H1 (cell line): ENCODE results near the gene FAM90A1. TPM values are rescaled to one million over a fixed set of nuclear protein-coding genes. Genes with fewer than 3 reads are reported as not detected.
"Not testable (repeated sequence)": the region's sequence is repeated elsewhere in the genome, so short reads cannot be mapped to it uniquely, and the experiment has no call there.

Experiments used
- CTCF ChIA-PET: fragments of 300-600 bp; sonication (Branson Sonifier 250); formaldehyde crosslinking; loops from one replicate; lab custom pipeline; 2021; ENCODE audit not compliant: partially characterized antibody; lab: Charles Lee
- POLR2A ChIA-PET: fragments of 300-600 bp; sonication (Branson Sonifier 250); formaldehyde crosslinking; loops from one replicate; lab custom pipeline; 2021; ENCODE audit warnings: inconsistent platforms; ENCODE audit not compliant: partially characterized antibody; lab: Charles Lee
- DNase-seq, 2 experiments: peaks; one replicate each; pipeline versions ENCODE4 v3.0.0 to v3.0.0-alpha.2; 2010 to 2022; ENCODE audit warnings: low spot score in 2 of 2, low read depth in 1 of 2, mixed read lengths in 1 of 2
- FAIRE-seq: peaks from 2 replicates; lab custom pipeline; 2011; peaks lifted over from hg19 to GRCh38; lab: Jason Lieb, UNC
- H2AFZ ChIP-seq: 2 replicates; pipeline ENCODE4 v1.8.1; 2012; ENCODE audit warnings: low read length, inconsistent platforms
- H2AK5ac ChIP-seq: 2 replicates; pipeline ENCODE4 v1.6.1; 2013; ENCODE audit warnings: low read depth, low read length
- H2BK120ac ChIP-seq: replicated peaks from 2 replicates; pipeline ENCODE3; 2013; ENCODE audit warnings: low read depth, low read length, inconsistent platforms
- H2BK12ac ChIP-seq: 2 replicates; pipeline ENCODE4 v1.6.1; 2013; ENCODE audit warnings: low read depth, low read length
- H2BK15ac ChIP-seq: 2 replicates; pipeline ENCODE4 v1.6.1; 2013; ENCODE audit warnings: low read length
- H2BK20ac ChIP-seq: 2 replicates; pipeline ENCODE4 v1.6.1; 2013; ENCODE audit warnings: low read length
- H2BK5ac ChIP-seq: 2 replicates; pipeline ENCODE4 v1.6.1; 2013; ENCODE audit warnings: low read depth, low read length
- H3K14ac ChIP-seq: 2 replicates; pipeline ENCODE4 v1.6.1; 2013; ENCODE audit warnings: inconsistent platforms; ENCODE audit not compliant: insufficient read length
- H3K18ac ChIP-seq: 2 replicates; pipeline ENCODE4 v1.6.1; 2013; ENCODE audit warnings: low read length; ENCODE audit errors: extremely low read depth
- H3K23ac ChIP-seq: 2 replicates; pipeline ENCODE4 v1.6.1; 2013; ENCODE audit warnings: inconsistent platforms; ENCODE audit not compliant: insufficient read length
- H3K23me2 ChIP-seq: 2 replicates; pipeline ENCODE4 v1.6.1; 2013; ENCODE audit warnings: low read depth, low read length
- H3K27ac ChIP-seq: 2 replicates; pipeline ENCODE4 v1.6.1; 2011; ENCODE audit warnings: low read depth, low read length, inconsistent platforms
- H3K27me3 ChIP-seq, 4 experiments: replicated peaks in 1 of 4; 1 replicate in 1 of 4; 2 replicates in 3 of 4; pipeline versions ENCODE4 v1.6.1 to v1.8.1; 2011 to 2013; ENCODE audit warnings: low read length in 3 of 4, mild to moderate bottlenecking in 3 of 4, inconsistent platforms in 2 of 4, mixed read lengths in 2 of 4, moderate library complexity in 1 of 4; ENCODE audit not compliant: control insufficient read depth in 3 of 4, insufficient read depth in 3 of 4; ENCODE audit errors: extremely low read depth in 1 of 4
- H3K36me3 ChIP-seq, 4 experiments: 2 replicates each; pipeline versions ENCODE4 v1.6.1 to v1.8.1; 2011 to 2013; ENCODE audit warnings: mild to moderate bottlenecking in 4 of 4, low read length in 3 of 4, moderate library complexity in 2 of 4, control low read depth in 1 of 4, inconsistent platforms in 1 of 4; ENCODE audit not compliant: insufficient read depth in 4 of 4, control insufficient read depth in 2 of 4
- H3K4ac ChIP-seq: replicated peaks from 2 replicates; pipeline ENCODE3; 2013; ENCODE audit warnings: low read length, low read depth, mixed read lengths, inconsistent platforms; ENCODE audit not compliant: insufficient read length
- H3K4me1 ChIP-seq, 4 experiments: replicated peaks in 1 of 4; 1 replicate in 1 of 4; 2 replicates in 3 of 4; pipeline versions ENCODE4 v1.6.1 to v1.8.1; 2011 to 2013; ENCODE audit warnings: low read length in 3 of 4, inconsistent platforms in 2 of 4, mixed read lengths in 1 of 4; ENCODE audit not compliant: insufficient read depth in 4 of 4, control insufficient read depth in 3 of 4
- H3K4me2 ChIP-seq, 2 experiments: 2 replicates each; pipeline versions ENCODE4 v1.6.1 to v1.8.1; 2011 to 2013; ENCODE audit warnings: low read depth in 2 of 2, low read length in 2 of 2, control low read depth in 1 of 2, inconsistent platforms in 1 of 2, mild to moderate bottlenecking in 1 of 2; ENCODE audit not compliant: insufficient read depth in 1 of 2
- H3K4me3 ChIP-seq, 4 experiments: fragments of 200-600, 300-600 bp in 1 of 4; sonication (generic), shearing (Covaris generic), sonication (Bioruptor Twin) in 1 of 4; 2 replicates each; pipeline versions ENCODE4 v1.5.1 to v1.8.1; 2011 to 2016; ENCODE audit warnings: low read length in 4 of 4, low read depth in 3 of 4, control low read depth in 2 of 4, inconsistent platforms in 2 of 4, mild to moderate bottlenecking in 2 of 4, mixed read lengths in 1 of 4, moderate library complexity in 1 of 4; ENCODE audit not compliant: insufficient read depth in 2 of 4; ENCODE audit errors: extremely low read depth in 1 of 4
- H3K56ac ChIP-seq: replicated peaks from 2 replicates; pipeline ENCODE3; 2013; ENCODE audit warnings: low read depth, mild to moderate bottlenecking, mixed read lengths, low read length, inconsistent platforms; ENCODE audit not compliant: insufficient read length
- H3K79me1 ChIP-seq: 2 replicates; pipeline ENCODE4 v1.6.1; 2013; ENCODE audit warnings: low read depth, low read length, control low read depth
- H3K79me2 ChIP-seq, 2 experiments: 2 replicates each; pipeline versions ENCODE4 v1.6.1 to v1.8.1; 2012 to 2013; ENCODE audit warnings: low read length in 2 of 2, mild to moderate bottlenecking in 2 of 2, inconsistent platforms in 1 of 2; ENCODE audit not compliant: insufficient read depth in 2 of 2, control insufficient read depth in 1 of 2
- H3K9ac ChIP-seq, 4 experiments: replicated peaks in 1 of 4; 1 replicate in 1 of 4; 2 replicates in 3 of 4; pipeline versions ENCODE4 v1.6.1 to v1.8.1; 2011 to 2013; ENCODE audit warnings: low read depth in 3 of 4, low read length in 3 of 4, control low read depth in 2 of 4, mild to moderate bottlenecking in 2 of 4, moderate library complexity in 2 of 4, inconsistent platforms in 1 of 4; ENCODE audit errors: extremely low read depth in 1 of 4
- H3K9me3 ChIP-seq, 2 experiments: 2 replicates each; pipeline versions ENCODE4 v1.6.1 to v1.8.1; 2012 to 2013; ENCODE audit warnings: mild to moderate bottlenecking in 2 of 2, moderate library complexity in 2 of 2, control low read depth in 1 of 2, inconsistent platforms in 1 of 2, low read depth in 1 of 2, low read length in 1 of 2, mixed read lengths in 1 of 2; ENCODE audit not compliant: insufficient read depth in 2 of 2
- H4K20me1 ChIP-seq, 2 experiments: replicated peaks in 1 of 2; 2 replicates each; pipeline versions ENCODE3 to v1.8.1; 2011 to 2013; ENCODE audit warnings: inconsistent platforms in 2 of 2, low read length in 2 of 2, mild to moderate bottlenecking in 1 of 2; ENCODE audit not compliant: insufficient read depth in 2 of 2, control insufficient read depth in 1 of 2
- H4K5ac ChIP-seq: 2 replicates; pipeline ENCODE4 v1.6.1; 2013; ENCODE audit warnings: low read length, low read depth, mixed read lengths, inconsistent platforms; ENCODE audit not compliant: insufficient read length
- H4K8ac ChIP-seq: 2 replicates; pipeline ENCODE4 v1.8.0; 2013; ENCODE audit warnings: mild to moderate bottlenecking, moderate library complexity, low read length, inconsistent platforms; ENCODE audit not compliant: insufficient read depth; ENCODE audit errors: extremely low read depth
- H4K91ac ChIP-seq: replicated peaks from 2 replicates; pipeline ENCODE3; 2013; ENCODE audit warnings: low read length, mixed read lengths, inconsistent platforms; ENCODE audit not compliant: insufficient read length
- WGBS, 2 experiments: shearing (Covaris generic) in 1 of 2; methylation state at CpG; one replicate each; pipeline versions ENCODE4 v1.1.6 to v1.1.7; 2013 to 2015; ENCODE audit warnings: low lambda C conversion rate in 2 of 2, mixed read lengths in 2 of 2, inconsistent platforms in 1 of 2, low coverage in 1 of 2, missing lambda C conversion rate in 1 of 2; ENCODE audit not compliant: insufficient replicate concordance in 2 of 2, insufficient coverage in 1 of 2, insufficient read length in 1 of 2; ENCODE audit errors: extremely low coverage in 1 of 2, missing lambda C conversion rate in 1 of 2; 5-methylcytosine and 5-hydroxymethylcytosine counted together
- long read RNA-seq, 2 experiments: library from RNA in 1 of 2; library from capped mRNA in 1 of 2; stranded (forward); transcript quantifications; one replicate each; pipeline ENCODE4 v2.0.0, GENCODE V29; 2021; ENCODE audit warnings: inconsistent platforms in 1 of 2
- polyA minus RNA-seq, 3 experiments: library from RNA; depleted of rRNA, polyadenylated mRNA; stranded (reverse); fragments of >200 nt; gene quantifications; 1 replicate in 2 of 3; 2 replicates in 1 of 3; pipeline ENCODE4 v1.2.3, GENCODE V29; 2011
- polyA plus RNA-seq, 7 experiments: library from polyadenylated mRNA; depleted of rRNA in 3 of 7; stranded (reverse) in 5 of 7; unstranded in 2 of 7; fragments of >200 nt in 5 of 7; fragments of 200-250 nt in 2 of 7; gene quantifications; 1 replicate in 5 of 7; 2 replicates in 1 of 7; 4 replicates in 1 of 7; pipeline versions ENCODE4 v1.2.1 to v1.2.3, GENCODE V29; 2011 to 2013; ENCODE audit warnings: missing spikeins in 2 of 7, mixed read lengths in 2 of 7
- total RNA-seq: library from RNA; stranded (reverse); fragmentation: NEBNext Ultra II Directional; extraction: Animal tissue kit (Norgen Biotek cat#: 25700); gene quantifications from 2 replicates; pipeline ENCODE4 v1.2.1, GENCODE V29; 2021

FAM90A1 gene, protein sequence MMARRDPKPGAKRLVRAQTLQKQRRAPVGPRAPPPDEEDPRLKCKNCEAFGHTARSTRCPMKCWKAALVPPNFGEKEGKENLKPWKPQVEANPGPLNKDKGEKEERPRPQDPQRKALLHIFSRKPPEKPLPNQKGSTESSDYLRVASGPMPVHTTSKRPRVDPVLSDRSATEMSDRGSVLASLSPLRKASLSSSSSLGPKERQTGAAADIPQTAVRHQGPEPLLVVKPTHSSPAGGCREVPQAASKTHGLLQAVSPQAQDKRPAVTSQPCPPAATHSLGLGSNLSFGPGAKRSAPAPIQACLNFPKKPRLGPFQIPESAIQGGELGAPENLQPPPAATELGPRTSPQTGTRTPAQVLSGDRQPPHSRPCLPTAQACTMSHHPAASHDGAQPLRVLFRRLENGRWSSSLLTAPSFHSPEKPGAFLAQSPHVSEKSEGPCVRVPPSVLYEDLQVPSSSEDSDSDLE
- total RNA-seq, result 0.13 TPM in 1 of 2 replicates, not detected in the other
- polyA plus RNA-seq (2011; rRNA removed), result 0.21 and 0.52 TPM in 2 replicates
- polyA plus RNA-seq (2011; cell fraction: cytosol; rRNA removed), result 0.30 TPM
- 0.57 TPM for polyA plus RNA-seq (2011; cell fraction: nucleus; rRNA removed)
- polyA plus RNA-seq (2012, experiment 1 of 2), result 0.16 to 0.49 TPM (median 0.24 TPM) in 4 replicates
- polyA plus RNA-seq (2012, experiment 2 of 2), result not detected
- 0.14 TPM for polyA plus RNA-seq (2013, experiment 1 of 2)
- 0.13 TPM for polyA plus RNA-seq (2013, experiment 2 of 2)
- polyA minus RNA-seq (2011; rRNA and poly(A)+ RNA removed), result 0.06 TPM in 1 of 2 replicates, not detected in the other
- polyA minus RNA-seq (2011; cell fraction: cytosol; rRNA and poly(A)+ RNA removed), result not detected
- polyA minus RNA-seq (2011; cell fraction: nucleus; rRNA and poly(A)+ RNA removed), result 0.70 TPM
- long read RNA-seq, experiment 1, result 0 reads
- long read RNA-seq, experiment 2, result 0 reads

DNA sequence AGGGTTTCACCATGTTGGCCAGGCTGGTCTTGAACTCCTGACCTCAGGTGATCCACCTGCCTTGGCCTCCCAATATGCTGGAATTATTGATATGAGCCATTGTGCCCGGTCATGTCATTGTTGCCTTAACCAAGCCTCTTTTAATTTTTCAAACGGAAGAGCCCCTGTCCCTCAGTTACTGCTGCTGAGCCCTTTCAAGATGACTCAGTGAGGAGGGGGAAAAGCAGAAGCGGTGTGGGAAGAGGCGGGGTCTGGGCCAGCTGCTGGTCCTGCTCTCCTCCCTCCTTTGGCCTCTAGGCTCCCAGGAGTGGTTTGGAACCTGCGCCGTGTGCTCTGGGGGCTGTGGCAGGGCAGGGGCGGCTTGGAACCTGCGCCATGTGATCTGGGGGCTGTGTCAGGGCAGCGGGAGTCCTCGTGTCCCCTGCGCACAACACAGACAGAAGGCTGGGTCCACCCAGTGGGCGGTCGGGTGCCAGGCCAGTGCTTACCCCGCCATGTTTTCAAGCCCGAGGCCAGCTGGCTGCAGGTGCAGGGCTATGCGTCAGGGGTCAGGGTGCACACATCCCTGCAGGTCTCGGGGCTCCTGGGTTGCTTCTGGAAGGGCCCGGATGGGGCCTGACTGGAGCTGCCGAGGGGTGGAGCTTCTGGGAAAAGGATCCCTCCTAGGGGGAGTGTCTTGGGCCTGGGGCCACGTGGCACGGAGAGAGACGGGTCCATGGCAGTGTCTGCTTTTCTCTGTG, at the start of gene FAM90A1:
TSS of gene FAM90A1 (minus strand) at position 627 of the 740 bp plus-strand sequence. CDS start 2,786 bp downstream, outside the sequence.
- H3K23ac ChIP-seq, H3K4me3 ChIP-seq, H4K20me1 ChIP-seq, H2BK5ac ChIP-seq, H3K18ac ChIP-seq, H3K36me3 ChIP-seq, H2AFZ ChIP-seq, H2BK120ac ChIP-seq, POLR2A ChIA-PET, H3K4ac ChIP-seq, FAIRE-seq, H3K14ac ChIP-seq, H3K4me1 ChIP-seq, H3K9ac ChIP-seq, H4K8ac ChIP-seq, H3K27me3 ChIP-seq, H3K9me3 ChIP-seq, H3K27ac ChIP-seq, H2AK5ac ChIP-seq, H2BK20ac ChIP-seq, H3K56ac ChIP-seq, H3K79me1 ChIP-seq, H3K23me2 ChIP-seq, H3K4me2 ChIP-seq, H4K5ac ChIP-seq, CTCF ChIA-PET, H3K79me2 ChIP-seq, H4K91ac ChIP-seq, H2BK12ac ChIP-seq: not testable (repeated sequence)
- 91% methylated on average over 21 of the region's 22 CpGs; no CpG with 5 or more reads in 1 of the 2 experiments for WGBS, 2 experiments
- DNase-seq, result peak in 1 of 2 experiments; percentile 51
- H2BK15ac ChIP-seq, result peak within 1 kb of the TSS; percentile 81; the same call in 1 of the 2 replicates
